ENCODE data around the gene NDUFV3. TPM values are rescaled to one million over a fixed set of nuclear protein-coding genes. Genes with fewer than 3 reads are reported as not detected.

NDUFV3 gene
- total RNA-seq, 2 donors from 2014 or later: 18.2 to 21.7 TPM

Other genes with a start within 250 kb of the NDUFV3 start
- gene PDE9A, start 239.7 kb upstream of the NDUFV3 start, total RNA-seq: 10 to 100 TPM; 11.8 to 19.3 TPM
- 10 to 100 TPM; 17.1 to 18.9 TPM for gene WDR4, start 13.8 kb upstream of the NDUFV3 start, total RNA-seq
- under 1 TPM; 0.25 to 0.31 TPM for gene ERVH48-1, start 32.3 kb downstream of the NDUFV3 start, total RNA-seq
- 10 to 100 TPM; 22.8 to 26.8 TPM for gene PKNOX1, start 81.3 kb downstream of the NDUFV3 start, total RNA-seq
- 100 to 1,000 TPM in 1 of 2 donors, 10 to 100 TPM in 1; 89.1 to 130 TPM for gene CBS, start 182.5 kb downstream of the NDUFV3 start, total RNA-seq
- 10 to 100 TPM; 36.7 to 73.4 TPM for gene U2AF1, start 214.3 kb downstream of the NDUFV3 start, total RNA-seq